NCI-H2196 treated with DMSO at 0.1 percent for 48 hours (cell line): ENCODE data around the gene YARS1.

ENCODE experiments used
- DNase-seq: peaks from one replicate; lab custom pipeline; 2025; ENCODE audit not compliant: unreplicated experiment; lab: John Stamatoyannopoulos, UW

Gene YARS1

DNA sequence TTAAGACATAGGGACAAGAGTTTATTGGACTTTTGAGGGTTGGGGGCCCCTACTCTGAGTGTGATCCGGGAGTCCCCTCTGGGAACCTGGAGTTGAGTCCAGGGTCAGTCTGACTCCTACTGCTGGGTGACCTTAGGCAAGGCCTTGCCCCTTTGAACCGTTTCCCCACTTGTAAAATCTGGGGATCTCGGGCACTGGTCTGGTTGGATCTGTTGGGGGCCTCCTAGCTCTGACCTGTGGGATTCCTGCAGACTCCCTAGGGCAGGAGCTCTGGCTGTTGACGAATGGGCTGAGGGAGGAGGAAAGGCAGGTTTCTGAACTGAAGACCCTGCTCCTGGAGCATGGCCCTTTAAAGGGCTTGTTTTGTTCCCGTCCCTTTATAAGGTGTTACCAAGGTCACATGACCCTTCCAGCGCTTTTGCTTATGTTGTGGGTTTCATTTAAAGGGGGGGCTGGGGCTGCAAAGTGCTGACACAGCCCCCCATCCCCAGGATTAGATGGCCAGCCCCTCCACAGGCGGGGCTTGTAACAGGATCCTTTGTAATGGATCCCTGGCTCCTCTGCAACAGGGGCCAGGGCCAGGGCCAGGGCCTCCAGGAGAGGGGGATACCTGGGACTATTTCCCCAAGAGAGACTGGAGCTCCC is 50.7 kb downstream of the YARS1 start:
- DNase-seq: no peak

DNA sequence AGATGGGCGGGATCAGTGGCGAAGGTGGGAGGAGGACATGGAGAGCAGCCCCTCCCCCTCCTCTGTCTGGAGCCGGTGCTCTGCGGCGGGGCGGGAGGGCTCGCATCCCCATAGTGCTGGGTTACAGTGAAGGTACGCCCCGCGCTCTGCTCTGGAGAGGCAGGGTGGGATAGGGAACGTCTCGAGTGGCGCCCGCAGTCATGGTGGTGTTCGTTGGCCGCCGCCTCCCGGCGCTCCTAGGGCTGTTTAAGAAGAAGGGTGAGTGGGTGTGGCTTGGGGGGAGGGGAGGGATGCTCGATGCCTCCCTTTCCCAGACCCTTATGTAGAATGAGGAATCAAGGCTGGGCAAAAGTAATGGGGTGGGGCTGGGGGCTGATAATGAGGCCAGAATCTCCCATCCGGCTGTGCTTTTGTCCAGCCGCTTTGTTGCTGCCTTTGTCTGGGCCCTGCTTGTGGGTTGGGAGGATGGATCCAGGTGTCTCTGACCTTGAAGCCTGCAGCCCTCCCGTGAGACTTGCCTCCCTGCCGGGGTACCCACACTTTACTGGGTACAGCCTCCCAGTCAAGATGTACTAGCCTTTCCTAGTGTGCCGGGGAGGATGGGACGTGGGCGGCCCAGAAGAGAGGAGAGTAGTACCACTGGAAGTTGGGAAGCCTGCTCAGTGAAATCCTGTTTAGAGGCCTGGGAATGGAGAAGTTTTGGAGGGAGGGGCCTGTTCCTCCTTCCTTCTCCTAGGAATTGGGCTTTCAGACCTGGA is 51.4 kb downstream of the YARS1 start:
- no peak for DNase-seq

DNA sequence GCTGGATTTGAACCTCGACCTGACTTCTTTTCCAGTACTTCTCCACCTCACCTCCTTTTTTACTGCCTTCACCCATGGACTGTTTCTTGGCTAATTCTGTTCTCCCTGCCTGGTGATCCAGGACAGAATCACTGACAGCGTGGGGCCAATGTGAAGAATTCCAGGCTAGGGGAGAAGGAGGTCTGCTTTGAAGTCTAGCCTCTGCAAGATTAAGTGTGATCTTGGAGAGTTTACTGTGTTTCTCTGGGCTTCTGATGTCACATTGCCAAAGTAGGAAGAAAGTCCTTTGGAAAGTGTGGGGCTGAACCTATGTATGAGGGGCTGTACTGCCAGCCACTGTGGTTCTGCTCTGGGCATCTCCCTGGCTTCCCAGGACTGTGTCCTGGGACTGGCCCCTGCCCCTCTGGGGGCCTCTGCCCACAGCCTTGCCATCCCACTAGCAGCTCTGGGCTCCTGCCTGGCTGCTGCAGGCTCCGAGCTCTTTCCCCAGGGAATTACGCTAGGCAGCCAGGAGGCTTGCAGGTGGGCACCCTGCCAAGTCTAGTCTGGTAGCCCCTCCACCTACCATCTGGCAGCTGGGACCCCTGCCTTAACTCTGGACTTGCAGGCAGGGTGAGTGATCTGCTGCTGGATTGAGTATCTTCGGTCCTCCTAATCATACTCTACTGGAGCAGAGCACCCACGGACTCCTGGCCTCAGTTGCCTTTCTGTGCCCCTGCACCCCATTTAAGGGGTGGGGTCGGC is 52.2 kb downstream of the YARS1 start:
- no peak for DNase-seq

DNA sequence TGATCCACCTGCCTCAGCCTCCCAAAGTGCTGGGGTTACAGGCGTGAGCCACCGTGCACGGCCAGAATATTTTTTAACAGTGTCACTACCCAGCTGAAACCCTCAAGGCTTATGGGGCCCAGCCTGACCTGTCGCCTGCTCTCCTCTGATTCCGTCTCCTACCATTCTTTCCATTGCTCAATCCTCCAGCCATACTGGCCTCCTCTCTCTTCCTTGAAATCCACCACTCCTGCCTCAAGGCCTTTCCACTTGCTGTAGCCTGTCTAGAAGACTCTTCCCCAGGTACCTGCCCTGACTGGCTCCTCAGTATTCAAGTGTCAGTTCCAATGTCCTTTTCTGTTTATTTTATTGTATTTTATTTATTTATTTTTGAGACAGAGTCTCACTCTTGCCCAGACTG is 53.9 kb downstream of the YARS1 start:
- no peak for DNase-seq

DNA sequence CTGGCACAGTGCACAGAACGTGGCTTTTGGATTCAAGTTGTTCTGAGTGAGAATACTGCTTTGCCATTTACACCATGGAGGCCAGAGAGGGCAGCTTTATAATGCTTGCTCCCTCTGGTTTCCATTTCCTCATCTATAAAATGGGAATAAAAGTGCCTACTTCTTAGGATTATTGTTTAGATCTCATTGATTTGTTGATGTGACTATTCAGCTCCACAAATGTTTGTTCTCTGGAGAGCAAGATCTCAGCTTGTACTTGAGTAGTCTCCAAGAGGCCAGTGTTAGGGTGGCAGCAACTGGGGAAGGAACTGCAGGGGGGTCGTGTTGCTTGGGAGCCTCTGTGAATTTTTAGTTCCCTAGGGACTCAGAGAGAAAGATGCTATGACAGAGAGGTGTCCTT is 55.2 kb downstream of the YARS1 start:
- no peak for DNase-seq

DNA sequence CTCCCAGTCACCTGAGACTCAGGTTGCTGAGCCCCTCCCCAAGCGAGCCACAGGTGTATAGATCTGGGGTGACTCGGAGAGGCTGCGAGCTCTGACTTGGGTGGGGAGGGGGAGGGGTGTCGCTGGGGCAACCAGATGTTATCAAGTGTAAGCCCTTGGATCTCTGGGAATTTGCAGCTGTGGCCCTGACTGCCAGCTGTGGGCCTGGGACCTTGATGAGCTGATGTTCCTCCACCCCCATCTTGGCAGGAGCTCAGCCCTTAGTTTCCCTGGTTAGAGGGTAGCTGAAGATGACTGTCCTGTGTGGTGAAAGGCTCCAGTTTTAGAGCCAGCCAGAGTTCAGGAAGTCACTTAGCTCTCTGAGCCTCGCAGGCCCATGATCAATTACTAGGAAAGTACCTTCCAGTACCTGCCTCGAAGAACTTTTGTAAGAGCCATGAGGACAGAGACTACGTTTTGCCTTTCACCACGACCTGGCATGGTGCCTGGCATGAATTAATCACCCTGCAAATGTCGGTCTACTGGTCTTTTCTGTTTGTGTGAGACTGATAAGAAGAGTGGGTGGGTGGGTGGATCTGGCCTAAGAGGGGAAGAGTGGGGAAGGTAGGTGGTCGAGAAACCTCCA is 55.8 kb downstream of the YARS1 start:
- DNase-seq: peak; percentile 41

DNA sequence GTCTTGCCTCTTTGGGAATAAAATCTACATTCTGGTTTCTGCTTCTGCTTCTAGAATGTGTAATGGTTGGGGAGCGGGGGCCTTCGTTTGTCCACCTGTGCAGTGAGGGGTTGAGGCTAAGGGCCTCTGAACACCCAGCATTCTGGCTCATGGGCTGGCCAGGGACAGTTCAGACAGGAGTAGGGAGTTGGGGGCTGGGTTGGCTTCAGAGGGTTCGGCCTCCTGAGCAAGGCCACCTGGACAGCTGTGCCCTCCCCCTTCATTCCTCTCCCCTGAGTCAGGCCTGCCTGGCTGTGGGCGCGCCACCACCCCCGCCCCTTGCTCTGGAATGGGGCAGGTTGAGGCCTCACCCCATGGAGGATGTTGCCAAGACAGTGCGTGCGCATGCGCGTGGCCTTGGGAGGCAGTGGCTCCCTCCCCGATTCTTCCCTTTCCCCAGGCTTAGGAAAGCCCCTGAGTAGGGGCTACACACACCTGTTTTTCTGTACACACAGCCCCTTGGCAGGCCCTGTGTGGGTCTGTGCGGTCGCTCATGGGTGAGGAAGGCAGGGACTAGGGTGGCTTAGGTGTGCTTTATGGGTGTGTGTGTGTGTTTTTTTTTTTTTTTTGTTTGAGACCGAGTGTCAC is 57.0 kb downstream of the YARS1 start:
- DNase-seq: peak; percentile 21

DNA sequence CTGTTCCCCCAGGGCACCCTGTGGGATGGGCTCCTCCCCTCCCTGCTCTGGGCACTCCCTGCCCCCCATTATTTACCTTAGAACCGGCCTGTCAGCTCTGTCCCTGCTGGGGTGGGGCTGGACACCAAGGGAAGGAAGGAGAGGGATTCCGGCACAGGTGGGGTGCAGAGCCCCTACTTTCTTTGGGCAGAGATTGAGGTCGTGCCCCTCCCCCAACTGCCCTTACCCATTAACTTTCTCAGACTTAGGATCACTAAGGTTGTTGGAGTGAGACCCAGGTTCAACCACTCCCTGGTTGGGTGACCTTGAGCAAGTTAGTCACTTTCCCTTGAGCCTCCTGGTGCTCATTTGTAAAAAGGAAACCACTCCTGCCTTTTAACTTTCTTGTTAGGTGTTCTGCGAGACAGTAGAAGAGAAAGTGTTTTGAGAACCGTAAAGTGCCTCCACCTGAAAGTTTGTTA is 57.6 kb downstream of the YARS1 start:
- DNase-seq: no peak

DNA sequence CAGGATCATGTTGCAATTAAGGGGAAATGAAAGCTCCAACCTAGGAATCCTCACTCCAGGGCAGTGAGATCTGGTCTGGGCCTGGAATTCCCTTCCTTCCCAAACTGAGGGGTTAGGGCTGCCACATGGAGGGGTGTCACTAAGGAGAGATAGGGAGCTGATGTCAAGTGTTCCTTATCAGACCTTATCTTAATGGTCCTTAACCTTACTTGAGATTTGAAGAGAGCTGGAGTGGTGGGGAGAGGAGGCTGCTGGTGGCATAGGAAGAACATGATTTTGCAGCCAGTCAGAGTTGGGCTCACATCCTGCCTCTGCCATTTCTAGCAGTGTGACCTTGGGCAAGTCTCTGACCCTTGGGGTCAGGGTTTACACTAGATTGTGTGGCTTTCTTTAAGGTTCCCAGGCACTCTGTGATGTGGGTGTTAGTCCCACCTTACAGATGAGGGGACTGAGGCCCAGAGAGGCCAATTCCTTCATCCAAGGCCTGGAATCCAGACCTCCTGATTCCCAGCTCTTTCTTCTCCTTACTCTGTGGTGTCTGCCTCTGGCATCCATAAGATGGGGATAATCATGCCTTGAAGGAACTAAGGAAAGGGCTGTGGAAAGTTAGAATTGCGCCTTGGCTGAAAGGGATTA is 58.2 kb downstream of the YARS1 start:
- DNase-seq: no peak

DNA sequence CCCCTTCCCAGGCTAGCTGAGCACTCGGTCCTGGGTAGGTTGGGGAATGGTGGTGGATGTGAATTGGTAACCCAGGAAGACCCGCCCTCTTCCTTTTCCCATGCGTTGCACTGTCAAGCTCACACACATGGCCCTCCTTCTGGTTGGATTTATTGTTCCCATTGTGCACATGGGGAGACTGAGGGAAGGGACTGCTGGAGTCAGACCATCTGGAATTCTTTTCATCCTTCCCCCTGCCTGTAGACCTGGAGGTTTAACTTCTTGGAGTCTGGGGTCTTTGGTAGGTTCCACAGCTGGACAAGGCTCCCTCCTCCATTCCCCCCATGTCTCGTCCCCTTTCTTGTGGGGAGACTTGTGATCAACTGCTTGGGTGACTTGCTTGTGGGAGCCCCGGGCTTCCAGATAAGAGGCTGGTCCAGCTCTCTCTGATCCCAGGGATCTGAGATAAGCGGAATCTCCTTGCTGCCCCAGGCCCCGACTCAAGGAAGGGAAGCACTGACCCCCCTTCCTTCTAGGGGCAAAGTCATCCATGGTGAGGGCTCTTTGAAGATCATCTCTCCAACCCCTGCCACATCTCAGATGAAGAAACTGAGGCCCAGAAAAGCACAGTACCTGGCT is 58.9 kb downstream of the YARS1 start:
- DNase-seq: no peak

DNA sequence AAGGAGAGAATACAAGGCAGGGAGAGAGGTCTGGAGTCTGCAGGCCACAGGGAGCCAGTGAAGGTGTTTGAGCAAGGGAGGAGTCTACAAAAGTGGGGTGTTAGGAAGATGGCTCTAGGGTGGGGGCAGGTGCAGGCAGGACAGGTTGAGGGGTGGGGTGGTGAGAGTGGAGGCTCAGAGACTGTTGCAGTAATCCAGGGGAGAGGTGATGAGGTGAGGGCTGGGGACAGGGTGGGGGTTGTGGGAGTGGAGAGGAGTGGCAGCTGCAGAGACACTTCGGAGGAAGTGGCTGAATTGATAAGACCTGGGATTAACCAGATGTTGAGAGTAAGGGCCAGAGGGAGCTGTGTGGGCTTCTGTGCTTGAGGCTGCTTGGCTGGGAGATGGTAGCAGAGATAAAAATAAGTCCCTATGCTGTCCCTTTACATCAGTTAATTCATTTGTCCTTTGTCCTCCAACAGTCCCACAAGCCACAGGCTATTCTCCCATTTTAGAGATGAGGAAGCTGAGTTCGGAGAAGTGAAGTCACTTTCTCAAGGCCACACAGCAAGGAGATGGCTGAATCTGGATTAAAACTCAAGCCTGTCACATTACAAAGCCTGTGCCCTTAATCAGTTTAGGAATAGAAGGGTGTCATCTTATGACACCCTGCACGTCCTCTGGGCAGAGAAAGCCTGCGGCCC is 59.8 kb downstream of the YARS1 start:
- DNase-seq: no peak

DNA sequence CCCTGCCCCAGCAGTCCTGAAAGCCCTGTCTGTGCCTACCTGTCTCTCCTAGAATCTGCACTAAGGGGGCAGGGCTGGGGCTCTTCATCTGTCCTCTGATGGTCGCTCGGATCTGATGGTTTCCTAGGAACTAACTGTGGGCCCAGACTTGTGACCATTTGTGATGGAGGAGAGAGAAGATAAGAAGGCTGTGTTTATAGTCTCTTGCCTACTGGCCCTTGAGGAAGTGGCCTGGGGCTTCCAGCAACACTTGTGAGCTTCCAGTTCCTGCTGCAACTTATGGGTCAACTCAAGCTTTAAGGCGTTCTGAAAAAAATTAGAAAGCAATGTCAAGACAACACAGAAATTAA is 61.4 kb downstream of the YARS1 start:
- no peak for DNase-seq

DNA sequence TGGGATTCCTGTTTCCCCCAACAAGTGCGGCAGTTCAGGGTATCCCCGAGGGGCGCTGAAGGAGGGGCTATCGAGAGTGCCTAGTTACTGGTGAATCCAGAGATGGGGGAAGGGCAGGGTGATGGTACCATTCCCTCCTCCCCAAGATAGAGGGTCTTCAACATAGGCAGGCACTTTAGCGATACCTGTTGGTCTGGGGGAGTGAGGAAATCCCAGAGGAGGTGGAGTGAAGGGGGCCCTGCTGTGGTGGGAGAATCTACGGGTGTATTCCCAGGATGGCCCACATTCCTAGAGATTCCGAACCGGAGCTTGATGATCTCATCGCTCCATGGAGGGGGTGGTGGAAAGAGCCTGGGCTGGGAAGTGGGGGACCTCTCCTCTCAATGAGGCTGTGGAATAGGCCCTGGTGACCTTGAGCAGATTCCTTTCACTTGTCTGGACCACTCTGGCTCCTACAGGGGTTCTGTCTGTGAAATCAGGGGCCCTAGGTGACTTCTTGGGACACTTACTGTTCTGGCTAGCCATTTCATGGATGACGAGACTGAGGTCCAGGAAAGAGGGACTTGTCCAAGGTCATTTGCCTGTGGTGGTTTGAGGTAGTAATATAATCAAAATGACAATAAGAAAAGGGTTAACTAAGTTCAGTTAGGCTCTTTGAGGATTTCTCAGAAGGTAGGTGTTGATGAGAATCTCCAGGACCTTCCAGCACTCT is 61.9 kb downstream of the YARS1 start:
- no peak for DNase-seq

DNA sequence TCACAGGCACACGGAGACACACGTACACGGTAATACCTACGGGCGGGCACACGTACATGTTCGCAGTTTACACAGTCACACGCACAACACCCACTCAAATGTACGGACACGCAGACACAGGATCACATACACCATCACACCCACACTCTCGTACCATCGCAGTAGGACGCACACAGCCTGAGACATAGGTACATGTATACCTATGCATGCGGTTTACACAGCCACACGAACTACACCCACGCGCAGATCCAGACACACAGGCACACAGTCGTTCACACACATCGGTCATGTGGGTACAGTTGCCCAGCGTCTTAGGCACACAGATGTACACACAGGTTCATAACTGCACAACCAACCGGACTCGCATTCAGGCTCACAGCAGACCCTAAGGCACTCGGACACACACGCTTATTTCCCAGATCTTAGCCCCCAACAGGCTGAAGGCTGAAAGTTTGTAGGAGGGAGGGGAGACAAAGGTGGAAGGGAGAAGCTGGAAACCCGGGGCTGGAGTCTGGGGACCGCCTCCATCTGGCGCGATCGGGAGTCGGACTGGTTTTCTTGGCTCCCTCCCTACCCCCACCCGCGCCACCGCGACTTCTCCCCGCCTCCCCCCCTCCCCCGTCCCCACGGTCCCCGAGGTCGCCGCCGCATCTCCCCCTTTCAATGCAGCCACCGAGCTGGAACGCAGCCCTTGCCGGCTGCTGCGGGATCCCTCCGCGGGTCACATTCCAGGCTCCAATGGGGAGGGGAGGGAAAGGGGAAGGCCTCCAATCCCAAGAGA is 62.7 kb downstream of the YARS1 start:
- DNase-seq: no peak

DNA sequence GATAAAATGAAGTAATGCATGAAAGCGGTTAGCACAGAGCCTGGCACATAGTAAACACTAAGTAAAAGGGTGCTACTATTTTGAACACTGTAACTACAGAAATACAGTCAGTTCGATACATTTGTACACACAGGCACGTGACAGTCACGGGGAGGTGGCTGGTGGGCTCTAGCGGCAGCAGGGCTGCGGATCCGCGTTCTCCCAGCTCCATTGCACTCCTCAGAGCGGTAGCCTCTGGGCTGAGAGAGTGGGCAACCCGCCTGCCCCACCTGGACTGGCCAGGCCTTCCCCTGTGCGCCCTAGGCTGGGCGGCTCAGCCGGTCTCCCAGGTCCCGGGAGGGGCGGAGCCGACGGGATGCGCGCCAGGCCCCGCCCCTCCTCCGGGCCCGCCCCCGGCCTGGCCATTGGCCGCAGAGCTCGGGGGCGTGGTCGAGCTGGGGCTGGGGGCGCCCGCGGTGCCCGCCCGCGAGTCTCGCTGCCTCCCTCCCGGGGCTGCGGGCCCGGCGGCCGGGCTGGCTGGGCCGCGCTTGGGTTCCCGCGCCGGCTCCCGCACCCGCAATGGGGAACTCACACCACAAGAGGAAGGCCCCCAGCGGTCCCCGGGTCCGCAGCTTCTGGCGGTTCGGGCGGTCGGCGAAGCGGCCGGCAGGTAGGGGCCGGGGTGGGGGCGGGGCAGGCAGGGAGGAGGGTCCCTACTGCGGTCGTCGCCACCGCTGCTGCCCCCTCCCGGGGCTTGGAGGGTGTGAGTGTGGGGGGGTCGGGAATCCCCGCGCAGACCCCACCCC is 63.4 kb downstream of the YARS1 start:
- DNase-seq: peak; percentile 58

DNA sequence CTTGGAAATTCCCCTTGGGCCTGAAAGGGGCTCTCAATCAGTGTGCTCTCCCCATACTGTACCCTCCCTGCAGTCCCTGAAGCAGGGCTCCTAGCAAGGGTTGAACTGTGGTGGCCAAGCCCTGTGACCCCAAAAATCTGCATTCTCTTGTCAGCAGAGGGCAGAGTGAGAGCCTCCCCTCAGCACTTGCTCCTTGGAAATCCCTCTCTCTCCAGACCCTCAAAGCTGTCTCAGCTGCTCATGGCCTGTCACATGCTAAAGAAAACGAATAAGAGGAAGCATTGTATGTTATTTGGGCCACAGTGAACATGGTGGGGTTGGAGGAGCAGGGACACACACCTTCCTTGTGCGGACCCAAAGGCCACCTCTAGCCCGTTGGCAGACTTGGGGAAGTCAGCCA is 67.4 kb downstream of the YARS1 start:
- no peak for DNase-seq

DNA sequence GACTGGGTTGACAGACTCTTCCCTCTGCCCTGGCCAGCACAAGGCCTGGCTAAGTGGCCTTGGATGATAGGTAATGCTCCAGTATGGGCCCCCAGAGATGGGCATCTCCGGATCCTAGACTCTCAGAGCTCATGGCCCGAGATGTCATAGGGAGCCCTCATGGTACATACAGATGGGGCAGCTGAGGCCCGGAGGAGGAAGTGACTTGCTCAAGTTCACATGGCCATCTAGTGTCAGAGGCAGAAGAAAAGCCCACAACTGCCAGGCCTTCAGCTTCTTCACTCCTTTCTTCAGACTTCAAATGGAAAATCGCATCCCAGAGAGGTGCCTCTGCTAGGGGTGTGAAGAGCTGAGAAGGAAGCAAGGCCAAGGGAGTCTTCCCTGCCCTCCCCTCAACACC is 67.8 kb downstream of the YARS1 start:
- DNase-seq: no peak

DNA sequence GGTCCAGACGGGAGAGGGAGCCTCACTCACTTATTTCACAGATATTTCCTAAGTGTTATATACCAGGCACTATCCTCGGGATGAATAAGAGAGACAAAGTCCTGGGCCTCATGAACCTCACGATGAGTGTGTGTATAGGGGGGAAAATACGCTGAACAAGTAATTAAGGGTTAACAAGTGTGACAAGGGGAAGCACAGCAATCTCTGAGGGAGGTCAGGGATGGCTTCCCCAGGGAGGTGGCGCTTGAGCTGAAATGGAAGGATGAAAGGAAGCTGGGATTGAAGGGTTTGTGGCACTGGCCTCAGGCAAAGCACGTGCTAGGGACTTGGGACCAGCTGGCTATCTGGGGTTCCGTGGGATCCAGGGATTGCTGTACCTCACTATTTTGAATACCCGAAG is 68.2 kb downstream of the YARS1 start:
- no peak for DNase-seq
